Erythroblast (primary cell): ENCODE results near the gene TPT1.
"Not testable (repeated sequence)": the region's sequence is repeated elsewhere in the genome, so short reads cannot be mapped to it uniquely, and the experiment has no call there.

ENCODE experiments used
- GATA1 ChIP-seq: IDR thresholded peaks from 2 replicates; pipeline ENCODE4 v1.6.1; 2011; ENCODE audit warnings: low read depth, mild to moderate bottlenecking, control low read depth, low read length, moderate library complexity
- POLR2A ChIP-seq: IDR thresholded peaks from 2 replicates; pipeline ENCODE4 v1.6.1; 2011; ENCODE audit warnings: mild to moderate bottlenecking, low read length

DNA sequence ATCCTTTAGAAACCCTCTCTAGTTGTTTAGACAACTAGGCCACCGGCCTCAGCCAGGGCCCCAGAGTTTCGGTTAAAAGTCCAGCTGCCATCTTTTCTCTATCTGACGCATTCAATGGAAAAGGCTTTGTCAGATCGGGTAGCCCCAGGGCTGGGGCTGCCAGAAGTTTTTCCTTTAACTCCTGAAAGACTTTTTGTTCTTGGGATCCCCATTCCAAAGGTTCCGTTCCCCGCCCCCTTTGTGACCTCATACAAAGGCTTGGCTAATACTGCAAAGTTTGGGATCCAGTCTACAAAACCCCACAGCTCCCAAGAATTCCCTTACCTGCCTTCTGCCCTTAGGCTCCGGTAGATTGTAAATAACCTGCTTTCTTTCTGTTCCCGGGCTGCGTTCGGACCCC, 38.5 kb upstream of the TPT1 start:
- not testable (repeated sequence) for TF ChIP-seq POLR2A, GATA1
